NCI-H2107 treated with DMSO at 0.1 percent for 48 hours (cell line): ENCODE data around the gene CIBAR2.

ENCODE experiments used
- DNase-seq: peaks from one replicate; lab custom pipeline; 2025; ENCODE audit not compliant: unreplicated experiment; lab: John Stamatoyannopoulos, UW

CIBAR2 gene

DNA sequence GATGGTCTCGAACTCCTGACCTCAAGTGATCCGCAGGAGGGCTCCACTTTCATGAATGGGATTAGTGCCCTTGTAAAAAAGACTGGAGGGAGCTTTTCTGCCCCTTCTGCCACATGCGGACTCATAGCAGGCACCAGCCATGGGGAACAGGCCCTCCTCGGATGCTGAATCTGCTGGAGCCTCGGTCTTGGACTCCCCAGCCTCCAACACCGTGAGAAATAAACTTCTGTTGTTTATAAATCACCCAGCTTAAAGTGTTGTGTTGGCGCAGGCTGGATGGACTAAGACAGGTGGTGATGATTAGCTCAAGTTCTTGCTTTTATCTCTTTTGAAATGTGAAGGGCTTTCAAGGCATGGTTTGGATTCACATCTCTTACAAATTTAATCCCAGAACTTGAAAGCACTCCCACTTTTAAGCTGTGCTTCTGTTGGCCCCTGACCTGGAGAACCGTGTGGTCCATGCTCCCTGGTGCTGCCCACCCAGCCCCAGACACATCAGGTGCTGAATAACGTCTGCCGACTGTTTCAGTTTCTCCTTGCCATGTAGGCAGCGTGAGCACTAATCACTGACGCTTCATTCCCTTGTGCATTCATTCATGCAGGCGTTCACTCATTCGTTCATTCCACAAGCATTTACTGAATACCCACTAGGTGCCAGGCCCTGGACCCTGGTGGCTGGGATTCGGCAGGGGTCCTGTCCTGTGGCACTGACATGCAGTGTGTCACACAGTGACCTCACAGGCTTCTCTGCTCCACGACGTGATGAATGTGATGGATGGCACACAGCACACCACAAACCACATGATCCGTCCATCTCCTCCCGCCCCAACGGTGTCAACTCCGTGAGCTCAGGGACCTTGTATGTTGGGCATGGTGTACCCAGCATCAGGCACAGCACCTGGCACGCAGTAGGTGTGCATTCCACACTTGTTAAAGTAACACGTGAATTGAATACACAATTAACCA lies 8.9 kb downstream of the CIBAR2 start:
- DNase-seq = no peak

DNA sequence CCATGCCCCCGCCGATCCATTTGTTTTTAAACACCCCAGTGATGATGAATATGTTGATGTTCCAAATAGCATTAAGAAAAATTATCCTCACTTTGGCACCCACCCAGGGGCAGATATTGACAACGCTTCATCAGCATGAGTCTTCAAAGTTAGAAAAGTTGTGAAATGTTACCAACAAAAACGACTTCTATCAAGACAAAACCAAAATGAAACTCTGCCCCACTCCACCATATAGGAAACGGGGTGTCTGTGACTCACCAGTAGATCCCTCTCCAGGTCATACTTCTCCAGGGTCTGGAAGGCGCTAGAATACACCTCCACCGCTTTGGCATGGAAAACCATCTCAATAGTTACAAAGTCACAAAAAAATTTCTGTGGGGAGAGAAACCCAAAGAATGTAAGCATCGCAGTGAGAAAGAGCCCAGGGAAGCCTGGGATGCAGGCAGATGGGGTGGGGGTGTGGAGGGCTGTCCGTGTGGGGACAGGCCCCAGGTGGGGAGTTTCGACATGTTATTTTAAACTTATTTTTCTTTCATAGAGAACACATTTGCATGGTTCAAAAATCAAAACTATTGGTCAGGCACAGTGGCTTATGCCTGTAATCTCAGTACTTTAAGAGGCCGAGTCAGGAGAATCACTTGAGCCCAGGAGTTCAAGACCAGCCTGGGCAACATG lies 10.2 kb downstream of the CIBAR2 start:
- no peak for DNase-seq

DNA sequence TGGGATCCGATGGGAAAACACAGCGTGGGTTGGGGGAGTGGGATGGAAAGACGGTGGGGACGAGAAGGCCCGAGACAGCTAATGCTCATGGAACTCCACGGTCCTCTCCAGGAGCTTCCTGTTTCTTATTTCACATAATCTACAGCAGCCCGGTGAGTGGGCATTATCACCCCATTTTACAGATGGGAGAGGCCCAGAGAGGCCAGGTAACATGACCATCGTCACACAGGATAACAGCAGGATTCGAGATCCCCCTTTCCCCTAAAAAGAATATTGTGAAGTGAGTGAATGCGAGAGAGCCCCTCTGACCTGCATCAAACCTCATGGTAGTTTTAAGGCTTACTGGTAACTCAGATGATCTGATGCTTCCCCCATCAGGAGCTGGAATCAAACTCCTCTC lies 12.0 kb downstream of the CIBAR2 start:
- no peak for DNase-seq

DNA sequence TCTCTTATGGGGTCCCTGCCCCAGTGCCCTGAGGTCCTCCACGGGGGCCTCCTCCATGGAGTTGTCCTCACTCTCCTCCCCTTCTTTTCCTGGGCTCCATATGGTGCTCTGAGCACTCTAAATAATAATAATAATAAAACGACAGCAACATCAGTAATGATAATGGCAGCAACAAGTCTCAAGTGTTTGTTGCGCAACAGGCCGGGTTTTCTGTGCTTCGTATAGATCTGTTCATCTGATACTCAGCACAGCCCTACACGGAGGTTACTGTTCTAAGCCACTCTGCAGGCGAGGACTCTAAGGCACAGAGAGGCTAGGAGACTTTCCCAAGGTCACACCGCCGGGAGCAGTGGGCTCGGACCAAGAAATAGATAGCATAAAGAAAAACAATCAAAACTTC lies 13.7 kb downstream of the CIBAR2 start:
- no peak for DNase-seq

DNA sequence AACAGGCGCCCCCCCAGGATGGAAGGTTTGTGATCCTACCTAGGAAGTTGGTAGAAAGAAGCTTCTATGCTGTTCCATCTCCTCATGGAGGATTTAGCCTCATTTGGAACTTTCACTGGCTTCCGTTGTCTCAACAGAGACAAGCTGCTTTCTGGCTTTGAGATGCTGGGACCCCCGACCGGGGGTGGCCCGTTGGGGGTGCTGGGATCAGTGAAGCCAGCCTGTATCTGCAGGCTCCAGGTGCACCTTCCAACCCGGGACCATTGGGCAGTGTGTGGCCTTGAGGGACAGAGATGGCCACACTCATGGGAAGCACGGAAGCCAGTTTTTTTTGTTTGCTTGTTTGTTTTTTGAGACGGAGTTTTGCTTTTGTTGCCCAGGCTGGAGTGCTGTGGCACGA lies 15.4 kb downstream of the CIBAR2 start:
- DNase-seq = no peak

DNA sequence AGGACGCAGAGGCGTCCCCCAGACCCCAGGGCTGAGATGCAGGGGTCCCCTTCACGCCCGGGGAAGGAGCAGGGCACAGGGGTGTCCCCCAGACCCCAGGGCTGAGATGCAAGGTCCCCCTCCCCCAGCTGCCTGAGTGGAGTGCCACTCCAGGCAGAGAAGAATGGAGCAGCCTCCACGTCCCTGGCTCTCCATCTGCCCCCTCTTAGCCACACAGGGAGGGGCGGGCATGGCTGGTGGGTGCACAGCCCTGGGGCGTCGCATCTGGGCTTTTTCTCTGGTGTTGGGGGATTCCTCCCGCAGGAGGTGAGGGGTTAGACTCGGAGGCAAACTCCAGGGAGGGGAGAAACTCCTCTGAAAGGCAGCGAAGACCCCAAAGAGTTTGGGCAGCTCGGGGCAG lies 17.5 kb downstream of the CIBAR2 start:
- no peak for DNase-seq

DNA sequence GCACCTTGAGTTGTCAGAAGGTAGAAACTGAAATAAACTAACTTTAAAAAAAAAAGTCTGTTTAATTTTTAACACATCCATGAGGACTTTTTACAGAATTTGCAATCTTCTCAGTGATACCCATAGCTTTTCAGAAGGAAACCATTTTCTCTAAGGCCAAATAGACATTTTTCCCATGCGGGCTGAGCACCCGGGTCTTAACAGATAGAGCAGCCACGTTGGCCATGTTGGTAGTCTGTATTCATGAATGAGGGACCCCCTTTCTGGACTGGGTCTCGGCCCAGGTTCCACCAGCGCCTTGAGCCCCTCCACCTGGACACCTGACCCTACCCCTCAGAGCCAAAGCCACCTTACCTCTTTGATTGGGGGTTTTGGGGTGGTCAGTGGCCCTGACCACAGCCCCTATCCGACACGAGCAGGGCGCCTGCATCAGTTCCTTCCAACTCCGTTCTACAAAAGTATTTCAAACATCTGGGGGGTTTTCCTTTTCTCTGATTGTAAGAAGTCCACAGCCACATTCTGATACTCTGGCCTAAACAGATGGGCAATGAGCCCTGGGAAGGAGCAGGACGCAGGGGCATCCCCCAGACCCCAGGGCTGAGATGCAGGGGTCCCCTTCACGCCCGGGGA lies 18.0 kb downstream of the CIBAR2 start:
- DNase-seq = no peak

DNA sequence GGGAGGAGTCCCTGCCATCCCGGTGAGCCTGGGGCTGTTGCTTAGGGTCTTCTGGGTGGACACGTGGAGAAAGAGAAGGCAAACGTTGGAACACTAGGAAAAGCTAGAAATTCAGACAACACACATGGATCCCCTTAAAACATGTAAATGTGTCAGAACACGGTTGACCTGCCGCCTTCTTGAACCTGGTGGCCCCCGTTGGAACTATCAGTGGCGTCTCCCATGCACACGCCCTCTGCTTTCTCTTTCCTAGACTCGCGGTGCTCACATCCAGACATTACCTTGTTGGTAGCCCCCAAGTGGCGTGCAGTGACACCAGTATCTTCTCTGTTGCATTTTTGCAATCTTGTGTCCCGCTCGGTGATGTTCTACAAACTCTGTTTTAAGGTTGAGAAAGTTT lies 18.6 kb downstream of the CIBAR2 start:
- DNase-seq = no peak

DNA sequence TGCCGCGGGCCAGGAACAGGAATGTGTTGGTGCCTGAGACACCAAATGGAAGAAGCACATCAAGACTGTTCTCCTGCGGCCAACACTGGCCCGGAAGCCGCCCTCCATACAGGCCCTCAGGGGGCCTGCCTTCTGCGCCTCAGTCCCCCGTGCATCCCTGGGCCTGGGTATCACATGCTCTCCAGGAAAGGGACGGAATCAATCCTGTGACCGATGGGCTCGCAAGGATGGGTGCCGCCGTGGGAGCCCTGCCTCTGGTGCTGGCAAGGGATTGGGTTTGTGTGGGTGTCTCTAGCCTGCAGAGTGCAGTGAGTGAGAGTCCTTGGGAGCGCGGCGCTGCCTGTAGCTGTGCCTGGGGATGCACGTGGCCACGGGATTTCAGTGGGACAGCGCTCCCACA lies 19.4 kb downstream of the CIBAR2 start:
- no peak for DNase-seq

DNA sequence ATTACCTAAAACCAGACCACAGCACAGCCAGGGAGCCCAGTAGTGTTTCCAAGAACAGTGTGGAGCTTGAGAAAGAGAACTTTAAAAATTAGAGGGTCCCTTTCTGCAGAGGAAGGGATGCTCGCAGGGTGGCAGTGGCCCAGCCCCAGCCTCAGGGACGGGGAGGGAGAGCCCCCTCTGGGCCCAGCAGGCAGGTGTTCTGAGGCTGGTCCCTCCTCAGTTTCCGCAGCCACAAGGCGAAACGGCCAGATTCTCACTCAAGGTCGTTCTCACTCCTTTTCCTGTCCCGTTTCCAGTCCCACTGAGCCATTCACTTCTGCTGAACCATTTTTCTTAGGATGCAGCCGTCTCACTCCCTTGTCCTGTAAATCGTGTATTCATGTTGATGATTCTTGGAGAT lies 20.0 kb downstream of the CIBAR2 start:
- DNase-seq = no peak

DNA sequence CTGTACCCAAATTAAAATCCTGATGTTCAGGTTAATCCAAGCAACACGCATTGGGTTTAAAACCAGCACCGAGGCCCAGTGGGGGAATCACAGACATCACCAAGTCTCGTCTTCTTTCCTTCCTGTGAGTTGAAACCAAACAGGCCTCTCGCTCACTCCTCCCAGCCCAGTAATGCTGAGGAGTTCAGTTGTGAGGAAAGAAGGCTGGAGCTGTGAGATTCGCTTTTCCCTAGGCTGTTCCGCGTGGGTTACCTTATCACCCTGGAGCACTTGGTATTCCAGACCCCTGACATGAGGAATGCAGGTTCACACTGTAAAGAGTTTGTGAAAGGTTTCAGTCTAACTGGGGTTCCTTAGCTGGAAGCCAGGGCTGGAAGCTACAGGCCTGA lies 20.8 kb downstream of the CIBAR2 start:
- DNase-seq = no peak

DNA sequence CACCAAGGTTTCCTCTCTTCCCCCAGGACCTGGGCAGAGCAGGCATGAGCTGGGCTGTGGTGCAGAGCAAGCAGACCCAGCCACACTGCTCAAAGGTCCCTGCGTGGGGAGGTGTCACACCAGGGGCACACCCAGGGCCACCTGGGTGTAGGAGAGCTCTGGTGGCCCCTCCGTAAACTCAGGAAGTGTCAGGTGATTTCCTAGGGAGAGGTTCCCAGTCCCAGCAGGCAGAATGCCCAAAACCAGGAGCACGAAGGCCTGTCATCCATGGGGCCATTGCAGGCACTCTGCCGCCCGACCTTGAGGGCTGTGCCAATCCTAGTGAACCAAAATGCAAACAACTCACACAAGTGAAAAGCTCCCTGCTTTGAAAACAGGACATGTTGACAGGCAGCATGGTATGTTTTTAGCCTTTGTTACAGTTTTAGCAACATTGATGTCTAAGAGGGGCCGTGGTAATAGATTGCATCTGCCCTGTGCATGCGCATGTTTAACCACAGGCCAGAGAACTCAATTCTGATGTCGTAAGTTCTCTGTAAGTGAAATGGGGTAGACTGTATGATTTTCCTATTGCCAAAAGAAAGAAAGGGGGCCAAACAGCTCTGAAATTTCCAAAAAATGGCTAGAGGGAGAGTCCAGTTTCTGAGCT lies 21.3 kb downstream of the CIBAR2 start:
- DNase-seq = no peak

DNA sequence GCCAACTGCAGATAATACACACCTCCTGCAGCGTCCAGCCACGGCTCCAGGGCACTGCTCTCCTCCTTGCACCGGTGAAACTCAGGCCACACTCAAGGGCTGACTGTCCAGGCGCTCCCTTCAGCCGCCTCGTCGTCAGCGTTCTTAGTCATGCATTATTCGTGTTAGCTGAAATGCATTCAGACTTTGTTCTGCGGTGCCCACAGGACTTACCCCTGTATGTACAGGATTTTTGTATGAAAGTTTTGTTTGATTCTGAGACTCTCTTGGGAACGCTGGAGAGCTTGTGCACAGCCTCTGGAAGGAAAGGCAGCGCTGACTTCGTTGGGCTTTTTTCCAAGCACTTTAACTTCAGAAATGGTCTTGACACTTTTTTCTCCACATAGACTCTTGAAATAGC lies 22.1 kb downstream of the CIBAR2 start:
- DNase-seq = no peak

DNA sequence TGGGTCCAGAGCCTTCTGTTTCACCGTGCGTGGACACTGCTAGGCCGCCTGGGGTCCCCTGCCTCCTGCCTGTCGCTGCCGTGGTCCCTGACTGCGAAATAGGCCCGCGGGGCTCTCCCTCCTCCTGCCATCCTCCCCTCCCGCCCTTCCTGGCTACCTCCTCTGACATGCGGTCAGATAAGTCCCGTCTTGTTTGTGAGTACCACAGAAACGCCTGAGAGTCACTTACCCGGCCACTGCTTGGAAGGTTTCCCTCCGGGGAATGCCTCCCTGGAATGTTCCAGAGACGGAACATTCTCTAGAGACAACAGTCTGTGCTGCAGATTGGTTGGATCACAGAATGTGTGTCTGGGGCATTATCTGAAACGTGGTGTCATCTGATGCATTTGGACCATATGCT lies 22.7 kb downstream of the CIBAR2 start:
- no peak for DNase-seq

DNA sequence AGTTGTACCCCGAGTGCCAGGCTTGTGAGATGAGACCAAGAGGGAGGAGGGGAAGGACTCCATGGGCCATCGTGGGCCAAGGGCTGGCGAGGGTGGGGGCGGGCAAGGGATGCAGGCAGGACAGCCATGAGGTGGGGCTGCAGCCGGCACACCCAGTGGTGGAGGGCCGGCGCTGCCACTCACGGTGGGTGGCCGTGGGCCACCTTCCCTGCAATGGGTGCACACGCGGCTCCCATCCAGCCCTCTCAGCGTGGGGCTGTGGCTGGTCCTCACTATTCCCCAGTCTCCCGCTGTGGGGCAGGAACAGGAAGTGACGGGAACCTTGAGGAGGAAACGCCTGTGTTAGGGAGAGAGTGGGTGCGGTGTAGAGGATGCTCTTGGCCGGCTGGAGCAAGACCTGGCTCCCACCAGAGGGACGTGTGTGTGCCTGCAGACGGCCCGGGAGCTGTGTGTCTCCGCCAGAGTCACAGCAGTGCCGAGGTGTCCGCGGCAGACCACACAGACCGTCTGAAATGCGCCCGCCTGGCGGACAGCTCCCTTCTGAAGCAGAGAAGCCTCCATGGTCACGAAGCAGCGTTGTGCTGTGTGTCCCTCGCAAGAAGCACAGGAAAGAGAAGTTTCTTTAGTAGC lies 23.6 kb downstream of the CIBAR2 start:
- DNase-seq = no peak

DNA sequence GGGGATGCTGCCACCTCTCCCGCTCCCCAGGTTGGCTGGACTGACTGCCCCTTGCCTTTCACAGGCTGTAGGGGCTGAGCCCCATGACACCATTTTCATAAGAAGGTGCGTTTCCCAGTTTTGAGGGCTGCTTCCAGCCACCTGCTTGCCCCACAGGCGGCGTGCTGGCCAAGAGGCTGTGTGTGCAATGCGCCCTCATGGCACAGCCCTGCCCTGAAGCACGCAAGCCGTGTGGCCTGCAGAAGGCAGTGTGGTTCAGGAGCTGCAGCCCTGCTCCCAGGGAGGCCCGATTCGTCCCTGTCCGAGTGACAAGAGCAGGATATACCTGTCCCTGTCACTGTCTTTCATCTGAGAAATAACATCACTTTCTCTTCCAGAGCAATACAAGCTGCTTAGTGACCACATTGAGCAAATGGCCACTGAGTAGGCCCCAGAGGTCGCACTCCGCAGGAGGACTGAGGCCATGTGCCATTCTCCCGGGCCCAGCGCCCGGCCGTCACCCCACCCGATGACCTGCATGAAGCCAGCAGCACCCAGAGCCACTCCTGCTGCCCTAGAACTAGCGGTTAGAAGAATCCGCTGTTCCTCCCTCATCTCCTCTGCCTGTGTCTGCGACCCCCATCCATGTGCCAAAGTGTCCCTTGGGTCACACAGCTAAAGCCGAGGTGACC lies 24.2 kb downstream of the CIBAR2 start:
- no peak for DNase-seq

DNA sequence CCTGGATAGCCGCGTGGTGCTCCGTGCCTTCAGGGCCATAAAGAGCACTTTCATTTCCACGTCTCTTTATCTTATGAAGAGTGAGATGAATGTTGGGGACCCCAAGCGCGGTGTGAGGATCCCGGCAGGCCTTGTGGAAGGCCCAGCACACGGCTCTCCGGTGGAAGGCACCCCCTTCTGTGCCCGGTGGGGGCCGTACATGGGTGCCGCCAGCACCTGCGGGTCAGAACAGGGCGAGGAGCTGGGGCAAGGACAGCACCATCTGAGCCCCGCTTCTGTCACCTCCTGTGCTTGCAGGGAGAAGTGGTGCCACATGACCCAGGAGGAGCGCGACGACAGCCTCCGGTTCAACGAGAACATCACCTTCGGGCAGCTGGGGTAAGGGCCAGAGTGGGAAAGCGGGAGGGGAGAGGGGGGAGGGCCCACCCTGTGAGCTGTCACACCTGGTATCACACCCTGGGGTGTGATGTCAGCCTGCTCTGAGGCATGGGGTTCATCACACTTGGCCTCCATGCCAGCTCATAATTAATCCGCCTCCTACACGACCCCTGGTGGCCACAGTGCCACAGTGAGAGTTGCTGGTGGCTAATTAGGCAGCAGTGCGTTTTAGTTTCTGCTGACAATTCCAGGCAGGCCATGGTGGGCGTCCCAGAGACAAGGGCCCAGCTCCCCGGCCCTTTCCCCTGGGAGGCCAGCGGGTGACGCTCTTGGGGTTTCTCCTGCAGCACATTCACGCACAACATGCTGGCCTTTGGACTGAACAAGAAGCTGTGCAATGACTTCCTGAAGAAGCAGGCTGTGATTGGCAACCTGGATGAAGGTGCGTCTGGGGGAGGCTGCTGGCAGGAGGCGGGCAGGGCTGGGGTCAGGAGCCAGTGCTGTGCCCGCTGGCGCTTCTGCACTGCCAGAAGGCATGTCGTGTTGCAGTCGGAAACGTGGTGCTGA lies 25.7 kb downstream of the CIBAR2 start:
- no peak for DNase-seq

DNA sequence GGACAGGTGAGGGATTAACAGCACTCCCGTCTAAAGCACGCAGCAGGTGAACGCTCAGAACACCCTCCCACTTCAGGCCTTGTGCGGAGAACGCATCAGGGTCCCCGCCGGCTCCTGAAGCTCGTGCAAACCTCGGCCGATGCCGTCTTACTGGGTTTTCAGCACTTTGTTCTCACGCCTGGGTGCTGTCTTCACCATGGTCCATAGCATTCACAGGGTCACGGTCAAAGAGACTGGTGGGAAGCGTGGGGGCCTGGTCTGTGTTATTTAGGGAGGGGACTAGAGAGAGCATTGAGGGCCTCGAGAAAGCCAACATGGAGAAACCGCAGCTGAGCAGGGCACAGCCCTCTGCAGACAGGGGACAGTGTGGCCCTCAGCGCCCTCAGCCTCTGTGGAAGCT lies 26.6 kb downstream of the CIBAR2 start:
- DNase-seq = no peak

DNA sequence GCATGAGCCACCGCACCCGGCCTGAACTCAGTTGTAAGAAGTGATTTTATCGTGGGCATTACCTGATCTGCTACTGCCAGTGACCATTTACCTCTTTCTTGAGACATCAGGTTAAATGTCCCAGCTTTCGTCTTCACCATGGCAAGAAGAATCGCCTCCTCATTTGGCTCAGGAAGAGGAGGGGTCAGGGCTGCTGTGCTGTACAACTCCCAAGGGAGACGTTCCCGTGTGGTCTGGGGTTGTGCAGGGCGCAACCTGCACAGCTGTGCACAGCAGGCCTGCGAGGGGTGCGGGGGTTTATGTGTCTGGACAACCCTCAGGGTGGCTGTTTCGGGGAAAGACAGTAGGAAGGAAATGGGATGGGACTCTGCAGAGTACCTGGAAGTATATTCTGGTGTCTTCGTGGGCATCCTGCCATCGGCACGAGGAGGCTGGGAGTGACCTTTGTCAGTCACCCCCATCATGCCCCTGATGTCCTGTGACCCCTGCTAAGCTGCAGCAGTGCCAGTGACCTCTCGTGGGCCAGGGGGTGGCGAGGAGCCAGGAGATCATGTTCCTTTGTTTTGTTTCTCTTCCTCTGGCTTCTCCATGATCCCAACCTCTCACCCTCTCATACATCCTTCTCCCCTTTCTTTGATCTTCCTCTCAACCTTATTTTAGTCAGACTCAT lies 27.3 kb downstream of the CIBAR2 start:
- DNase-seq = no peak
